ENCODE data around the gene TTC23.

TTC23 gene

DNA sequence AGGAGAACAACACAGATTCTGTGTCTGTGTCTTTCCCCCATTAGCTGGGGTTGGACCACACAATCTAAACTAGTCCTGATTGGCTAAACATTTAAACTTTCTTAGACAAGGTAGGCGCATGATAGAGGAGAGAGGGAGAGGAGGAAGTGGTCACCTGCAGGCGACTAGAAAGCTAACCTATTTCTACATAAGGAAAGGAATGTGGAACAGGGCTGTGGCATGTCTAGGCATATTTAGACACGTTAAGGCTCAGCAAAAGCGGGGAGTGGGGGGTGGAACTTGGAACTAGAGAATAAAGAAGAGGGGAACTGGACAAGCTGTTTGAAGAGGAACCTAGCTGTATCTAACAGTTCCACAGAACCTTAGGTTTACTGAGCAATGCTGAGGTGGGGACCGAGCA, 14.7 kb upstream of the TTC23 start:
- Mint-ChIP-seq H3K4me3 (no peak overlapping the region), H3K27ac (no peak overlapping the region), H3K36me3 (peaks cover 9% of the 10 kb centered on the region), H3K27me3 (no peaks in the 10 kb centered on the region), H3K9me3 (no peaks in the 10 kb centered on the region), H3K4me1 (no peaks in the 10 kb centered on the region)
- ATAC-seq (ENCODE audit: low read depth) = no peak
- no peak for DNase-seq (ENCODE audit: low spot score in 2 of 2)

- H3K27ac Mint-ChIP-seq = no peak overlapping the region
- H3K4me3 Mint-ChIP-seq = no peak overlapping the region
- peaks cover 12% of the 10 kb centered on the region for H3K4me1 Mint-ChIP-seq
- DNase-seq (ENCODE audit: low spot score in 2 of 2) = no peak
- H3K36me3 Mint-ChIP-seq = peaks cover 12% of the 10 kb centered on the region
- ATAC-seq (ENCODE audit: low read depth) = no peak
- peaks cover 2% of the 10 kb centered on the region for H3K9me3 Mint-ChIP-seq
- H3K27me3 Mint-ChIP-seq = no peaks in the 10 kb centered on the region
Measured at GRCh38 chr15:99257107-99257750, 7.8 kb upstream of the TTC23 start.

GRCh38 chr15:99253381-99254090, 4.2 kb upstream of the TTC23 start:
- H3K9me3 Mint-ChIP-seq = peaks cover 2% of the 10 kb centered on the region
- peaks cover 24% of the 10 kb centered on the region for H3K4me1 Mint-ChIP-seq
- no peak overlapping the region for H3K4me3 Mint-ChIP-seq
- no peak for ATAC-seq (ENCODE audit: low read depth)
- H3K27ac Mint-ChIP-seq = no peak overlapping the region
- H3K36me3 Mint-ChIP-seq = peaks cover 8% of the 10 kb centered on the region
- DNase-seq (ENCODE audit: low spot score in 2 of 2) = no peak
- no peaks in the 10 kb centered on the region for H3K27me3 Mint-ChIP-seq

- H3K27ac Mint-ChIP-seq = peak overlapping the region; percentile 89
- H3K27me3 Mint-ChIP-seq = no peaks in the 10 kb centered on the region
- H3K9me3 Mint-ChIP-seq = no peaks in the 10 kb centered on the region
- peaks cover 24% of the 10 kb centered on the region for H3K4me1 Mint-ChIP-seq
- ATAC-seq (ENCODE audit: low read depth) (no peak), DNase-seq (ENCODE audit: low spot score in 2 of 2) (no peak)
- H3K36me3 Mint-ChIP-seq = peaks cover under 1% of the 10 kb centered on the region
- peak overlapping the region; percentile 95 for H3K4me3 Mint-ChIP-seq
Measured at GRCh38 chr15:99252326-99252725, 2.9 kb upstream of the TTC23 start.

- Mint-ChIP-seq H3K27ac (peak within 1 kb of the TSS; percentile 89), H3K4me3 (peak within 1 kb of the TSS; percentile 95), H3K27me3 (no peaks in the 10 kb centered on the region), H3K36me3 (no peaks in the 10 kb centered on the region), H3K4me1 (peaks cover 24% of the 10 kb centered on the region), H3K9me3 (no peaks in the 10 kb centered on the region)
- ATAC-seq (ENCODE audit: low read depth) (peak; percentile 95), DNase-seq (ENCODE audit: low spot score in 2 of 2) (peak; percentile 86 to 87)
Measured at GRCh38 chr15:99250857-99251841, 1.8 kb upstream of the TTC23 start, which contains the start of gene LRRC28. LRRC28 (plus strand) TSS chr15:99251481; CDS start chr15:99255958, 4,477 bp downstream.

DNA sequence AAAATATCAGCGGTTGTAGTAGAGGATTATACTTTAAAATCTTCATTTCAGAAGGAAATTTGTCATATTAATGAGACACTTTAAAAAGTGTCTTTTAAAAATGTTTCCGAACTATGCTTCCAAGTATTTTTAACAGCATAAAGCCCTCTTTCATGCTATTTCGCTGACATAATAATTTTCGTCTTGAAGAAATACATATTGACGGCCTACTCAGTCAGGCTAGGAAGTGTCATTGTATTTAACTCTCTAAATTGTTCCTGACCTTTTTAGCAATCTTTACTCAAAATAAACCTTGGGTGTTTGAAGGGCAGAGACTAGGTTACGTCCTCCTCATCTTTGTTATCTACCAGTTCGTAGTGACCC, 1.1 kb upstream of the TTC23 start:
- DNase-seq (ENCODE audit: low spot score in 2 of 2) (no peak), ATAC-seq (ENCODE audit: low read depth) (no peak)
- H3K36me3 Mint-ChIP-seq = no peaks in the 10 kb centered on the region
- H3K27ac Mint-ChIP-seq = peak overlapping the region; percentile 89
- peak overlapping the region; percentile 95 for H3K4me3 Mint-ChIP-seq
- peaks cover 24% of the 10 kb centered on the region for H3K4me1 Mint-ChIP-seq
- no peaks in the 10 kb centered on the region for H3K27me3 Mint-ChIP-seq
- no peaks in the 10 kb centered on the region for H3K9me3 Mint-ChIP-seq

DNA sequence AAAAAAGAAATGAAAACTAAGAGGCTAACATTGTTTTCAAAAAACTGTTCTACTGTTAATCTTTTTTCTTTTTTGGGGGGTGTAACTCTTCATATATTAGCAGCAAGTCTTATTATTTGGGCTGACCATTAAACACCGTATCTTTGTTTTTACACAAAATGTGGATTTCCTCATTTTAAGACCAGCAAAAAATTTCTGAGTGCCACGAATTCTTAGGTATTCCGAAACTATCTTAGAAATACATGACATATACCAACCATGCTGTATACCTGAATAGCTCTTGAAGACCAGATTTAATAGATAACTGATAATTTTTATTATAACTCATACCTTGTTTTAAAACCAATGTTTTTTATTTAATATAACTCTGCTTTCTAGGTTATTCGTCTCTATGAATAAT, 620 bp upstream of the TTC23 start:
- H3K4me3 Mint-ChIP-seq = no peak overlapping the region
- no peak for DNase-seq (ENCODE audit: low spot score in 2 of 2)
- peaks cover 24% of the 10 kb centered on the region for H3K4me1 Mint-ChIP-seq
- ATAC-seq (ENCODE audit: low read depth) = no peak
- H3K9me3 Mint-ChIP-seq = no peaks in the 10 kb centered on the region
- no peaks in the 10 kb centered on the region for H3K27me3 Mint-ChIP-seq
- H3K36me3 Mint-ChIP-seq = no peaks in the 10 kb centered on the region
- H3K27ac Mint-ChIP-seq = no peak overlapping the region

GRCh38 chr15:99248000-99248715, 1.2 kb downstream of the TTC23 start:
- Mint-ChIP-seq H3K27me3 (no peaks in the 10 kb centered on the region), H3K4me3 (no peak overlapping the region), H3K27ac (no peak overlapping the region), H3K4me1 (peaks cover 18% of the 10 kb centered on the region), H3K9me3 (no peaks in the 10 kb centered on the region), H3K36me3 (no peaks in the 10 kb centered on the region)
- DNase-seq (ENCODE audit: low spot score in 2 of 2) (no peak), ATAC-seq (ENCODE audit: low read depth) (no peak)

DNA sequence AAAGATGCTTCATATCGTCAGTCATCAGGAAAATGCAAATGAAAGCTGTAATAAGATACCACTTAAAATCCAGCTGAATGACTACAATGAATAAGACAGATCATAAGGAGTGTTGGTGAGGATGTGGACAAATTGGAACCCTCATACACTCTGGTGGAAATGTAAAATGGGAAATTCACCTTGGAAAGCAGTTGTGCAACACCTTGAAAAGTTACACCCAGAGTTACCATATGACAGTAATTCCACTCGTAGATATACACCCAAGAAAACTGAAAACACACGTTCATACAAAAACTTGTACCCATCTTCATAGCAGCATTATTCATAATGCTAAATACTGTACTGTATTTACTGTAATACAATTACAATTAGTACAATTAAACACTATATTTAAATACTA, 2.3 kb downstream of the TTC23 start:
- DNase-seq (ENCODE audit: low spot score in 2 of 2) (no peak), ATAC-seq (ENCODE audit: low read depth) (no peak)
- Mint-ChIP-seq H3K4me3 (no peak overlapping the region), H3K4me1 (peaks cover 10% of the 10 kb centered on the region), H3K27me3 (no peaks in the 10 kb centered on the region), H3K36me3 (no peaks in the 10 kb centered on the region), H3K27ac (no peak overlapping the region), H3K9me3 (no peaks in the 10 kb centered on the region)

DNA sequence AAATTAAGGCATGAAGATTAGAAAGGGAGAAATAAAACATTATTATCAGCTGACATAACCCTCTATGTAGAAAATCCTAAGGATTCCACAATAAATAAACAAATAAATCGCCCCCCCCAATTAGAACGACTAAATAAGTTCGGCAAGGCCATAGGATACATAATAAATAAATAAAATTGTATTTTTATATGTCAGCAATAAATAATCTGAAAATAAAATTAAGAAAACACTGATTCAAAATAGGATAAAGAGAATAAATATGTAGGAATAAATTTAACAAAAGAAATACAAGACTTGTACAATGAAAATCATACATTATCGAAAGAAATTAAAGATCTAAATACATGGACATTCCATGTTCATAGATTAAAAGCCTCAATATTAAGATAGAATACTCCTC, 5.1 kb downstream of the TTC23 start:
- Mint-ChIP-seq H3K4me1 (no peaks in the 10 kb centered on the region), H3K36me3 (no peaks in the 10 kb centered on the region), H3K9me3 (no peaks in the 10 kb centered on the region), H3K27ac (no peak overlapping the region), H3K27me3 (no peaks in the 10 kb centered on the region), H3K4me3 (no peak overlapping the region)
- DNase-seq (ENCODE audit: low spot score in 2 of 2) = no peak
- ATAC-seq (ENCODE audit: low read depth) = no peak

- H3K9me3 Mint-ChIP-seq = no peaks in the 10 kb centered on the region
- ATAC-seq (ENCODE audit: low read depth) (no peak), DNase-seq (ENCODE audit: low spot score in 2 of 2) (no peak)
- no peaks in the 10 kb centered on the region for H3K4me1 Mint-ChIP-seq
- no peak overlapping the region for H3K27ac Mint-ChIP-seq
- no peaks in the 10 kb centered on the region for H3K27me3 Mint-ChIP-seq
- no peak overlapping the region for H3K4me3 Mint-ChIP-seq
- no peaks in the 10 kb centered on the region for H3K36me3 Mint-ChIP-seq
Measured at GRCh38 chr15:99241752-99242151, 7.6 kb downstream of the TTC23 start.

DNA sequence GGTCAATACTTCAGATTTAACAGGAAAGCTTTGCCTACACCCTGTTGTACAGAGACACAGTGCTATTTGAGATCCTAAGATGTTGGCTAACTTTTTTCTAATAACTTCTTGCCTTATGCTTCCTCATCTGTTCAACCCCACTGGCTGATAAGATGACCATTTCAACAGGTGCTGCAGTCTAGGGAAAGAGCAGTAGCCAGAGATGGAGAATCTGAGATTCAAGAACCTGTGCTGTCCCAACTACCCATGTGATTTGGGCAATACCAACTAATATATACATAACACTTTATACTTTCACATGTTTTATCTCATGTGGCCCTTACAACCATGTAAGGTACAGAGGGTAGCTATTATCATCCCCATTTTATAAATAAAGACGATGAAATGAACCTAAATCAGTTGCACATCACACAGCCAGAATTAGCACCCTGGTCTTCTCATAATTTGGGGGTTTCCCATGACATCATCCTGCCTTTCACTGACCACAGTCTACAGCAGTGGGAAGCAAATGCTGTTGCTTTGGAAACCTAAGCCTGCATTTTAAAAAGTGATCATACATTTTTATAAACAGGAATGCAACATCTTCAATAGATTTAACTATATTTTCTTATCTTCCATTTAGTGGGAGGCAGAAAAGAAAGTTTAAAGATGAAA, 9.7 kb downstream of the TTC23 start:
- H3K9me3 Mint-ChIP-seq = no peaks in the 10 kb centered on the region
- H3K4me1 Mint-ChIP-seq = no peaks in the 10 kb centered on the region
- H3K27me3 Mint-ChIP-seq = peaks cover 2% of the 10 kb centered on the region
- H3K27ac Mint-ChIP-seq = peak overlapping the region; percentile 33
- H3K4me3 Mint-ChIP-seq = no peak overlapping the region
- DNase-seq (ENCODE audit: low spot score in 2 of 2) = no peak
- peaks cover 1% of the 10 kb centered on the region for H3K36me3 Mint-ChIP-seq
- peak; percentile 77 for ATAC-seq (ENCODE audit: low read depth)

DNA sequence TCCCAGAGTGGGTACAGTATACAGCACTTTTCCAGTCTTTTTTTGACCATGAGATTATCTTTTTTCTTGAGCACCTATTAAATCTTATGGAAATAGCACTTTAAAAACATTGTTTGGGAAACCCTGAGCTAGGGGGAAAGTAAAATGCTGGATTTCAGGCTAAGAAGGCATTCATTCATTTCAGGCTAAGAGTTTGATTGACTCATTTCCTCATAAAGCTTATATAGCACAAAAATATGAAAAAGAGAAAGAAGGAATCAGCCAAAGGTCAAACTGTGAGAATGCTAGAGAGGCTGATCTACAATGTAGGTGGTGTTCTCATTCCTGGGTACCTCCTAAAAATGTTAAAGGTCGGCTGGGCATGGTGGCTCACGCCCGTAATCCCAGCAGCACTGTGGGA, 10.5 kb downstream of the TTC23 start:
- Mint-ChIP-seq H3K4me3 (no peak overlapping the region), H3K4me1 (no peaks in the 10 kb centered on the region), H3K9me3 (no peaks in the 10 kb centered on the region), H3K27me3 (peaks cover 2% of the 10 kb centered on the region), H3K27ac (no peak overlapping the region), H3K36me3 (peaks cover 1% of the 10 kb centered on the region)
- ATAC-seq (ENCODE audit: low read depth) = no peak
- DNase-seq (ENCODE audit: low spot score in 2 of 2) = no peak
